ENCODE measurements around the gene TRPM7. TPM values are rescaled to one million over a fixed set of nuclear protein-coding genes. Genes with fewer than 3 reads are reported as not detected.
"Not testable (repeated sequence)": the region's sequence is repeated elsewhere in the genome, so short reads cannot be mapped to it uniquely, and the experiment has no call there.

The TRPM7 gene
- total RNA-seq, 2 experiments from 2014 or later: 29.0 to 30.0 TPM

DNA sequence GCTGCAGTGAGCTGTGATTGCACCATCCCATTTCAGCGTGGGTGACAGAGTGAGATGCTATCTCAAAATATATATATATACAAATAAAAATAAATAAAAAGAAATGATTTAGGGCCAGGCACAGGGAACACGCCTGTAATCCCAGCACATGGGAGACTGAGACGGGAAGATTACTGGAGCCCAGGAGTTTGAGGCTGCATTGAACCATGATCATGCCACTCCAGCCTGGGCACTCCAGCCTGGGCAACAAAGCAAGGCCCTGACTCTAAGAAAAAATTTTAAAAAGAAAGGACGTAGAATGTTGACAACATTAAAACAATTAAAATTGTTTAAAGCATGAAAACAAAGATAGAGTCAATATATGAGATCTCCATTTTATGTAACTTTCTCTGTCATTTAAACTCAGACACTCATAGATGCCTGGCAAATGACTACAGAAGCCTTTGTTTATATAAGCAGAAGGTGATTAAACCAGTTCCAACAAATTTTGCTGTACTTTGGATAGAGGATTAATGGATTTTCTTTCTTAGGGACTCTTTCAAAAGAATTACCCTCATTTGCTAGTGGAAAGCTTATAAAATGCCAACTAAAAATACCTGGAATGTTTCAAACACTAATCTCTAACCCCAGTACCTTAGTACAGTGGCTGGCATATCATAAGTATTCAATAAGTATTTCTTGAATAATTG is 10.7 kb upstream of the TRPM7 start:
- no peaks in the 10 kb centered on the region for H3K27me3 ChIP-seq (ENCODE audit: control insufficient read depth in 1 of 2, insufficient read depth in 2 of 2, low read length in 2 of 2)
- Mint-ChIP-seq H3K9me3 (no peaks in the 10 kb centered on the region), H3K4me1 (ENCODE audit: low read depth) (no peaks in the 10 kb centered on the region), H3K27ac (no peak overlapping the region), H3K36me3 (ENCODE audit: low read depth) (no peaks in the 10 kb centered on the region), H3K4me3 (no peak overlapping the region), H3K27me3 (no peaks in the 10 kb centered on the region)
- CTCF ChIA-PET: no interaction called here
- H3K27ac ChIP-seq (ENCODE audit: low read depth in 1 of 2, low read length in 2 of 2): no peak overlapping the region
- peaks cover 3% of the 10 kb centered on the region for H3K4me1 ChIP-seq (ENCODE audit: insufficient read depth, low read length)
- POLR2A ChIA-PET: no interaction called here
- intact Hi-C loops (cut with DNase I, micrococcal nuclease): no loop called here
- ATAC-seq (ENCODE audit: poor library complexity) (no peak), DNase-seq (no peak)
- no peaks in the 10 kb centered on the region for H3K9me3 ChIP-seq (ENCODE audit: control insufficient read depth in 1 of 2, insufficient read depth in 1 of 2, low read length in 2 of 2)
- H3K36me3 ChIP-seq (ENCODE audit: insufficient read depth, low read length): no peaks in the 10 kb centered on the region
- no peak for TF ChIP-seq CTCF (IDR thresholded peaks at IDR 0.05)
- H3K4me3 ChIP-seq (ENCODE audit: low read length): no peak overlapping the region

DNA sequence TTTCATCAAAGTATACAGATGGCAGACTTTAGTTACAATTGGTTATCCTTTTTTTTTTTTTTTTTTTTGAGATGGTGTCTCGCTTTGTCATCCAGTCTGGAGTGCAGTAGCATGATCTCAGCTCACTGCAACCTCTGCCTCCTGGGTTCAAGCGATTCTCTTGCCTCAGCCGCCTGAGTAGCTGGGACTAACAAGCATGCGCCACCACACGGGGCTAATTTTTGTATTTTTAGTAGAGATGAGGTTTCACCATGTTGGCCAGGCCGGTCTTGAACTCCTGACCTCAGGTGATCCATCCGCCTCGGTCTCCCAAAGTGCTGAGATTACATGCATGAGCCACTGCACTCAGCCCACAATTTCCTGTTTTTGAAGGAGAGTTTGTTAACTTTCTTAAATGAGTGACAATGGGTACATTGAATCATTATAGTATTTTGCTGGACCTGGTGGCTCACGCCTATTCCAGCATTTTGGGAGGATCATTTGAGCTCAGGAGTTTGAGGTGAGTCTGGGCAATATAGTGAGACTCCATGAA is 8.1 kb upstream of the TRPM7 start:
- intact Hi-C loops (cut with DNase I, micrococcal nuclease); H3K9me3 Mint-ChIP-seq; H3K27me3 ChIP-seq (ENCODE audit: control insufficient read depth in 1 of 2, insufficient read depth in 2 of 2, low read length in 2 of 2); H3K4me3 Mint-ChIP-seq; H3K4me3 ChIP-seq (ENCODE audit: low read length); CTCF ChIA-PET; ATAC-seq (ENCODE audit: poor library complexity); H3K9me3 ChIP-seq (ENCODE audit: control insufficient read depth in 1 of 2, insufficient read depth in 1 of 2, low read length in 2 of 2); H3K36me3 Mint-ChIP-seq (ENCODE audit: low read depth); POLR2A ChIA-PET; H3K27ac Mint-ChIP-seq; H3K36me3 ChIP-seq (ENCODE audit: insufficient read depth, low read length); H3K4me1 Mint-ChIP-seq (ENCODE audit: low read depth); H3K27ac ChIP-seq (ENCODE audit: low read depth in 1 of 2, low read length in 2 of 2); H3K4me1 ChIP-seq (ENCODE audit: insufficient read depth, low read length); H3K27me3 Mint-ChIP-seq: not testable (repeated sequence)
- DNase-seq: peak in 2 of 14 experiments; percentile 13 to 19

DNA sequence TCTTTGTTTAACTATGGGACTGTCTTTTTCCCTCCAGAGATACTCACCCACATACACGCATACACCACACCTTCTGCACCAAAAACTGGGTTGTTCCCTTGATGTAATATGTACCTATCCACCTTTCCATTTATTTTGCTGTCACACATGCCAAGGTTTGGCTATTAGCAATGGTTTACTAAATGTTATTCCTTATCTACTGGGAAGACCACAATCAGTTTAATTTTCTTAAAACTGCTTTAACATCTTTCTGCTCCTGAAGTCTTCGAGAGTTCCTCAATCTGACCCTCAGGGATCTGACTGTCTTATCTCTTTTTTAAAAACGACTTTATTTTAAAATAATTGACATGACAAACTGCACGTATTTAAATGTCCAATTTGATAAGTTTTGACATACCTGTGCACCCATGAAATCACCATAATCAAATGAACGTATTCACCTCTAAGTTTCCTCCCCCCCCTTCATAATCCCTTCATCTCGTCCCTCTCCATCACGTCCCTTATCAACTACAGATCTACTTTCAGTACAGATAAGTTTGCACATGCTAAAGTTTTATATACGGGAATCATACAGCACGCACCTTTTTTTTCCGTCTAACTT is 805 bp upstream of the TRPM7 start:
- Histone ChIP-seq H3K9me3 (ENCODE audit: control insufficient read depth in 1 of 2, insufficient read depth in 1 of 2, low read length in 2 of 2) (no peaks in the 10 kb centered on the region), H3K27me3 (ENCODE audit: control insufficient read depth in 1 of 2, insufficient read depth in 2 of 2, low read length in 2 of 2) (no peaks in the 10 kb centered on the region), H3K27ac (ENCODE audit: low read depth in 1 of 2, low read length in 2 of 2) (peak overlapping the region; percentile 84 to 95), H3K4me3 (ENCODE audit: low read length) (peak overlapping the region; percentile 81), H3K36me3 (ENCODE audit: insufficient read depth, low read length) (peaks cover 6% of the 10 kb centered on the region), H3K4me1 (ENCODE audit: insufficient read depth, low read length) (peaks cover 35% of the 10 kb centered on the region)
- CTCF ChIA-PET: no interaction called here
- intact Hi-C loops (cut with DNase I, micrococcal nuclease): loop anchor here (2.0 to 10.0 kb wide), 4 partner anchors 77 to 1813 kb away; partner anchors contain the start of genes SPPL2A (in 2 of the 2), EID1 (in 1 of the 2) and SECISBP2L (in 1 of the 2)
- POLR2A ChIA-PET: interaction anchor here (0.5 to 2.3 kb wide), 6 partner anchors 77 to 334 kb away, joined by 3 to 16 read pairs (median 7); partner anchors contain the start of genes GABPB1 and SPPL2A
- peaks cover 42% of the 10 kb centered on the region for H3K36me3 Mint-ChIP-seq (ENCODE audit: low read depth)
- peak overlapping the region; percentile 98 for H3K27ac Mint-ChIP-seq
- H3K9me3 Mint-ChIP-seq: no peaks in the 10 kb centered on the region
- TF ChIP-seq CTCF (IDR thresholded peaks at IDR 0.05): no peak
- H3K4me1 Mint-ChIP-seq (ENCODE audit: low read depth): peaks cover 55% of the 10 kb centered on the region
- DNase-seq: peak in 1 of 14 experiments; percentile 7
- peak; percentile 3 for ATAC-seq (ENCODE audit: poor library complexity)
- no peaks in the 10 kb centered on the region for H3K27me3 Mint-ChIP-seq
- peak overlapping the region; percentile 100 for H3K4me3 Mint-ChIP-seq

Measured in CD4-positive, alpha-beta T cell (primary cell).